ENCODE data around the gene FKBP5.

The FKBP5 gene

DNA sequence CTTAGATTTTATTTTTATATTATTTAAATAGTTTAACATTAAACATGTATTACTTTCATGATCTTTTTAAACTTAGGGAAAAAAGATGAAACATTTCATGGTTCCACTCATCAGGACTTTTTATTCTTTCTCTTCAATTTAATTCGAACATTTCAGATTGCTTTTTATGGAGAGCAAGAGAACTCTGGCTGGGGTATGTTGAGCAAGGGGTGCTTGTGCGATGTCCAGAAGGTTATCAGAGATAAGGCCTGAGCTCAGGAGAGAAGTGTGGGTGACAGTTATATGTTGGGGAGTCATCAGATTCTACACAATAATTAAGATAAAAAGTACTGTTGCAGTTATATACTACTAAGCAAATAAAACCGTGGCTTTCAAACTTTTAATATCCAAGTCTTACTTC lies 37.5 kb downstream of the FKBP5 start:
- no peak for DNase-seq

DNA sequence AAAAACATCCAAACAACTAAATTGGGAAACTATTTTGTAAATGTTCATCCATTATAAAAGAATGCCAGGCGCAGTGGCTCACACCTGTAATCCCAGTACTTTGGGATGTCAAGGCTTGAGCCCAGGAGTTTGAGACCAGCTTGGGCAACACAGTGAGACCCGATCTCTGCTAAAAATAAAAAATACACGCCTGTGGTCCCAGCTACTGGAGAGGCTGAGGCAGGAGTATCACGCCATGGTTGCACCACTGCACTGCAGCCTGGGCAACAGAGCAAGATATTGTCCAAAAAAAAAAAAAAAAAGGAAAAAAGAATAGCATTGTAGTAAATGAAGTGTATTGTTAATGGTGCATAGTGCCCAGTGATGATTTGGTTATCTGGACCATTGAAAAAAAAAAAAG lies 38.7 kb downstream of the FKBP5 start:
- DNase-seq = no peak

DNA sequence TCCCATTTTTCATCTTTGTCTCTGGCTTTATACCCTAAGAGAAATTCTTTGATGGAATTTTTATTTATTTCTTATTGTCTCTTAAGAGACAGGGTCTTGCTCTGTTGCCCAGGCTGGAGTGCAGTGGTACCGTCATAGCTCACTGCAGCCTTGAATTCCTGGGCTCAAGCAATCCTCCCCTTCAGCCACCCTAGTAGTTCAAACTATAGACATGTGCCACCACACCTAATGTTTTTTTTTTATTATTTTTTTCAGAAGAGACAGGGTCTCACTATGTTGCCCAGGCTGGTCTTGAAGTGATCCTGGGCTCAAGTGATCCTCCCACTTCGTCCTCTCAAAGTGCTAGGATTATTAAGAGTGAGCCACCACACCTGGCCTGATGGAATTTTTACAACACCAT lies 40.5 kb downstream of the FKBP5 start:
- DNase-seq = no peak

DNA sequence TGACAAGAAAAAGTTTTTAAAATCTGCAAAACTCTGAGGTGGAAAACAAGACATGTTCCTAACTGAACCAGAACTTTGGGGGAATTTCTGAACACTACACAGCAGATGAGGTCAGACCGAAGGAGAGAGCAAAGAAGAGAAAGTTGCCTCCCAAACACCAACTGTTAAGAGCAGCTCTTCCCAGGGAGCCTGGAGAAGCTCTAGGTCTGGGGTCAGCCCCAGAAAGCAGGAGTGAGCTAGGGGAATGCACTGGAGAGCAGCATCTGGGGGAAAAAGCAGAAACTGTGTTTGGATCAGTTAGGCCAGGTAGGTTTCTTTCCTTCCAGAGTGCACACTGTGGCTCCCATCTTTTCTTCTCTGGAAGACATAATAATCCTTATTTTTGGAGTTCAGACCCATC lies 41.3 kb downstream of the FKBP5 start:
- DNase-seq = no peak

DNA sequence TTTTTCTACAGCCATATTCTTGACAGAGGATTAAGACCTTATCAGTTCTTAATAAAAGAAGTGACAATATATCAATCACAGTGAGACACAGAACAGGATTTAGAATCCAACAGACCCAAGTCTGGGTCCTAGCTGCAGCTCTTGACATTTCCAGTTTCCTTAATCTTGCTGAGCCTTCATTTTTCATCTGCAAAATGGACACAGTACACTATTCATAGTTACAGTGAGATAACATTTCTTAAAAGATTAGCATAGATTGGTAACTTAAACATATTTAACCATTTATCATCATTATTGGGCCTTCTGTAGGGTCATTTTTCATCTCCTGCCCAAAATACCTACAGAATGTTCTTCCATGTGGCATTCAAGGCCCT lies 45.6 kb downstream of the FKBP5 start:
- DNase-seq = no peak

DNA sequence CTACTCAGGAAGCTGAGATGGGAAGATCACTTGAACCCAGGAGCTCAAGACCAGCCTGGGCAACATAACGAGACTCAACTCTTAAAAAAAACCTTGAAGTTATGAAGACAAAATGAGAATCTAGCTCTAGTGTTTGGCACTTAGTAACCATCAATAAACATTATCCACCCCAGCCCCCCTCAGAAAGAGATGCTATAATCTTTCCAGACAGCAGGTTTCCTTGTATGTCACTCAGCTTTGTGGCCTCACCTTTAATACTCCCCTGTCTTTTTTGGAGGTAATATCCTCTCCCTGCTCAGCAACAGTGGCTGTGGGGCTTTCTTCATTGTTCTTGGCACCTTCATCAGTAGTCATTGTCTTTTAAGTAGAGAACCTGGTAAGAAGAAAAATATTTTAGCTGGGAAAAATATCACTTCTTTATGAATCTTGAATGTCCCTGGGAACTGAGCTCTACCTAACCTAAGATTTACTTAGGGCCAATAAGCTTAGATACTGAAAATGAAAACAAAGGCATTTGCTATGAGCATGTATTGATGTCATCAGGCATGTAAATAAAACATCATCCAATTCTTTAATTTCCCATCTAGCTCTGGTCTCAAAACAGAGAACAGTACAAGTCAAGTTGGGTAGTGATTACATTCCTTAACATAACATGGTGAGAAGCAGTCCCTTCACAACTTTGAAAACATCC lies 46.1 kb downstream of the FKBP5 start:
- no peak for DNase-seq

DNA sequence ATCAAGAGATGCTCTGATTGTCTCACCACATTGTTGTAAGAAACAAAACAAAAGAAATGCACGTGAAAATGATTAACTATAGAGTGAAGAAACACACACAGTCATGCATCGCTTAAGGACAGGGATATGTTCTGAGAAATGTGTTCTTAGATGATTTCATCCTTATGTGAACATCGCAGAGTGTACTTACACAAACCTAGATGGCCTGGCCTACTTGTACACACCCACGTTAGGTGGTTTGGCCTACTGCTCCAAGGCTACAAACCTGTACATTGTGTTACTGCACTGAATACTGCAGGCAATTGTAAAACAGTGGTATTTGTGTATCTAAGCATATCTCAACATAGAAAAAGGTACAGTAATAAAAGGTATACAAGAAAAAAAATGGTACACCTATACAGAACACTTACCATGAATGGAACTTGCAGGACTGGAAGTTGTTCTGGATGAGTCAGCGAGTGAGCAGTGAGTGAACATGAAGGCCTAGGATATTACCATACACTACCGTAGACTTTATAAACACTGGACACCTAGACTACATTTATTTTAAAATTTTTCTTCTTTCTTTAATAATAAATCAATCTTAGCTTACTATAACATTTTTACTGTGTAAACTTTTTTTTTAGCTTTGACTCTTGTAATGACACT lies 48.6 kb downstream of the FKBP5 start:
- DNase-seq = no peak

DNA sequence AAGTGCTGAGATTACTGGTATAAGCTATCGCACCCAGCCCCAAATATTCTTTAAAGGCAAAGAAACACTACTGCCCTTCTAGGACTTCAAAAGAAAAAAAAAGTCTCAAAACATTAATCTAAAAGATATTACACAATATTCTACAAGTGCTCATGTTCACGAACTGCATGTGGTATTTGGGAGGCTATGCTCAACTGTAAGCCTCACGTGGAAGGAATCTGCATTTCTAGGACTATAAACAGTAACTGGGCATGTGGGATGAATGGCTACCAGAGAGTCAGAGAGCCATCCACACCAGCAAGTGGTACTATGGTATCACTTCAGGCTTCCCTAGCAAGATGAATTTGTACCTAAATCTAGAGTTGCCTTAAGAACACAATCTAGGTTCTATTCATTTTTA lies 50.0 kb downstream of the FKBP5 start:
- DNase-seq = no peak

DNA sequence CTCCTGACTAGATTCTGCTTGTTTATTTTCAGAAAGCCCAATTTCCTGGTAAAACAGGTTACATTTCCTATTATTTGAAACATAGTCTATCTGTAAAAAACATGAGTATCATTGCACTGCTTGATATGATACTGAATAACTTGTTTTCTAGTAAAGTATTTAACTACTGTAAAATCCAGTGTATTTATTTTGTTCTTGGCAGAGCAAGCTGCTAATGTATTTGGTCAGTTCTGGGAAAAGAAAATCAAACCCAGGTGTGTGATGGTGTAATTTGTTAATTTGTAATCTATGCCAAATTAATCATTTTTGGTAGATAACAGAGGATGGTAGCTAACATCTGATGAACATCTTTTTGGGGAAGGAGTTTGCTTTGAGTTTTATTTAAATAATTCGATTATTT lies 50.8 kb downstream of the FKBP5 start:
- DNase-seq = no peak

DNA sequence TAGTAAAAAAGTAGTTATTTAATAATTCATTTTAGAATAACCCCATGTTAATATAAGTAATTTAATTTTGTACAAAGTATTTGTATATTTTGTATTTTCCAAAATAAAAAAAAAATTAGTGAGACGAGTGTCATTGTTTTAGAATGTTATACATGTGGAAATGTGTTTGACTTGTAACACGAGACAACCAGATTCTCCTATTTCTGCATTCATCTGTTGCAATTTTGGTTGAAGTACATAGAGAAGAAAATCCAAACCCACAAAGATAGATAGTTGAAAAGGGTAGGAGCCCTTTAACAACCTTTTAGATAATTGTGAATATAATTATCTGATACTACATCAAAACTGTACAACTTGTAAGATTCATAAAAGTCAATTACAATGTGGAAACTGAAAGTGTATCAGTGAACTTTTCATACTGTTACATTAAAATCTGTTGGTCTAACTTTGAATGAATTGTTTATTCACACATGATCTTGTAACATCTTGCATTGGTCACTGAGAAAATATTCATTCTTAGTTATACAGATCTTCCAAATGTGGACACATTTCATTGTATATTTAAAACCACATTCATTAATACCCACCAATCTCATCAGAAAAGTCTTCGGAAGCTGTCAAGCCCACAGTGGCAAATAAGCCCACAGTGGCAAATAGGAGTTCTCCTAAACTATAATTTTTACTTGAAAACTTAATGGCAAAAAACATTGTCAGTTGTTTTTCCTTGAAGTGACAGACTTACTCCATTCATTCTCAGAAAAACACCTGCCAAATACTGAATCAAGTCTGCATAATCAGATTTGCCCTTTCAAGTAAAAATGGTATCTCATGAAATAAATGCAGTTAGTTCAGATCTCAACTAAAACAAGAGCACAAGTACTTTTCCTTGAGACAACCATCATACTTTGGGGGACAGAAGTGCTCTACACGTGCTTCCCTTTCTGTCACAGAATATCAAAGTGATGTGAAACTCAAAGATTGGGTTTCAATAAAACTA lies 52.8 kb downstream of the FKBP5 start:
- DNase-seq = no peak

DNA sequence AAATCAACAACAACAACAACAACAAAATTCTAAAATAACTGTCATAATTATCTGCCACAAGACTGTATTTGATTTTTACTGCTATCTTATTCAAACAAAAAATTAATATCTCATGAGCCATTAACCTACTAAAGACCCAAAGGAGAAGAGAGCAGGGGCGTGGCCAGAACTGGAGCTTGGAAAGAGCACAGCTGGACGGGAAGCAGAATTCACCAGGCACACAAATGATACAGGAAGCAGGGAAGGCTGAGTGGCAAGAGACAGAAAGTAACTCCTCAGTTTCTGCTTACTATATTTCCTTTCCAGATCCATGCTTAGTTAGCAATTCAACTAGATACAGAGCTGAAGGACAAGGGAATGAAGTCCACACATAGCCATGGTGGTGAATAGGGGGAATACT lies 54.4 kb downstream of the FKBP5 start:
- no peak for DNase-seq

DNA sequence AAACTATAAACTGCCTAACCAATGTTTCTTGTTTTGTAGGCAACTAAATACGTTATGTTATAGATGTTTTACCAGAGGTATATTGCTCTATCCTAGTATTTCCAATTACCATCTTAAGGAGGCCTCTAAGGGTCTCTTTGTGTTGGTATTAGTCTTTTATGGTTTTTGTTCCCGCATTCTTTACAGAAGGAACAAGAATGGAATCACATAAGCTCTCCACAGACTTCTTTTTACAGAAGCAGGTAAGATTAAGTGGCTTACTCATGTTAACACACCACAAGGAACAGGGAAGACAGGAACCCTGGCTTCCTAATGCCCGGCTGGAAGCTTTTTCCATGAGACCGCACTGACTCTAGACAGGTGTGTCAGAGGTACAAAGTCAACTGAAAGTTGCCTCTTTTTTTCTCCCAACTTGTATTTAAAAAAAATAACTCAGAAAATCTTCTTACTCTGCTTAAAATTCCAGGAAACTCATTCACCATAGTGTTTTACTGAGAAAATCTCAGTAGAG lies 55.1 kb downstream of the FKBP5 start:
- DNase-seq = no peak

DNA sequence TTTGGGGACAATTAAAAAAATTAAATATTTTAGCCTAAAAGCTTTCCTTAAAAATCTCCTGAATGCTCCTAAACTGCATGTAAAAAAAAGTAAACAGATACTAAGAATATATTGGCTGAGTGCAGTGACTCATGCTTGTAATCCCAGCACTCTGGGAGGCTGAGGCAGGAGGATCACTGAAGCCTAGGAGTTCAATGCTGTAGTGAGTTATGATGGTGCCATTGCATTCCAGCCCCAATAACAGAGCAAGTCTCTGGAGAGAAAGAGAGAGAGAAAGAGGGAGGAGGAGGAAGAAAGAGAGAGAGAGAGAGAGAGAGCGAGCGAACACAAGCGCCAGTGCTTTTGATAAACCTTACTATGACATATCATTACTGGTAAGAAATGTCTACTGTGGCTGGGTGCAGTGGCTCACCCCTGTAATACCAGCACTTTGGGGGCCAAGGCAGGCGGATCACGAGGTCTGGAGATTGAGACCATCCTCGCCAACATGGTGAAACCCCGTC lies 58.8 kb downstream of the FKBP5 start:
- no peak for DNase-seq

DNA sequence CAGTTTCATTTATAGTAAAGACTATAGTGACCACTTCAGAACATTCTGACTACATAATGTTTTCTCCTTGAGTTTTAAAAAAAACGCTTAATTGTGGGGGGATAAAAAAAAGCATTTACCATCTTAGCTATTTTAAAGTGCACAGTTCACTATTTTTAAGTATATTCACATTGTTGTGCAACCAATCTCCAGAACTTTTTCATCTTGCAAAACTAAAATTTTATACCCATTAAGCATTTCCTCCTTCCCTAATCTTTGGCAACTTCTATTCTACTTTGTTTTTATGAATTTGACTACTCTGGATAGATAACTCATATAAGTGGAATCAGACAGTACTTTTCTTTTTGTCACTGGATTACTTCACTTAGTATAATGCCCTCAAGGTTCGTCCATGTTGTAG lies 62.3 kb downstream of the FKBP5 start:
- no peak for DNase-seq

DNA sequence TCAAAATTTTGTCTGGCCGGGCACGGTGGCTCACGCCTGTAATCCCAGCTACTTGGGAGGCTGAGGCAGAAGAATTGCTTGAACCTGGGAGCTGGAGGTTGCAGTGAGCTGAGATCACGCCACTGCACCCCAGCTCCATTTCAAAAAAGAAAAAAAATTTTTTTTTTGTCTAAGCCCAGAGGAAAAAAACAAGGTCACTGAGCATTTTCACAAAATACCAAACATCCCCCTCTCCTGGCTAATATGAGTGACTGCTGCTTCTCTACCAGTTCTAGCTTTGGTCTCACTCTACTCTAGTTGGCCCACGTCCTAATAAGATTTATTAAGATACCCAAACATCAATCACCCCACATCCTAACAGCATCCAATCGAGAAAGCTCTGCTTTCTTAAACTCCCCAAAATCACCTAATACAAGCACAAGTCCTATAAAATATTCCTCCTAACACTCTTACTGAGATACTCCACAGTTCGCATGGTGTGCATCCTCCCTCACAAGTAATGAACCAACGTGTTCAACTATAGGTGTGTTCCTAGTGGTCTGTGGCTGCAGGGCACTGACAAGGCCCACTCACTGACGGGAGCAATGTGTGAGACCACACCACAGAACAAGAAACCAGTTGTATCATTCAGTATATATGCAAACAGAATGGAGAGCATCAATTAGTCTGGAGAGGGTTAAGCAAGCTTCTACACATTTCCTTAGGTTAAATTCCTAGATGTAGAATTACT lies 64.2 kb downstream of the FKBP5 start:
- no peak for DNase-seq

DNA sequence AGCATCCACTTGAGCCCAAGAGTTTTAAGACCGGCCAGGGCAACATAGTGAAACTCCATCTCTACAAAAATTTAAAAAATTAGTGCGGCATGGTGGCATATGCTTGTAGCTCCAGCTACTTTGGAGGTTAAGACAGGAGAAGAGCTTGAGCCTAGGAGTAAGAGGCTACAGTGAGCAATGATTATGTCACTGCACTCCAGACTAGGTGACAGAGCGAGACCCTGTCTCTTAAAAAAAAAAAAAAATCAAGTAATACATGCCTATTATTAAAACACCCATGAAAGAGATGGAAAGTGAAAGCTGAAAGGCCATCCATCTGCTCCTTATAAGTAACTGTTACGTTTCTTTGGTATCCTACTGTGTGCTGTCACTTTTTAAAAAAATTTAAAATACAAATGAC lies 66.4 kb downstream of the FKBP5 start:
- no peak for DNase-seq

DNA sequence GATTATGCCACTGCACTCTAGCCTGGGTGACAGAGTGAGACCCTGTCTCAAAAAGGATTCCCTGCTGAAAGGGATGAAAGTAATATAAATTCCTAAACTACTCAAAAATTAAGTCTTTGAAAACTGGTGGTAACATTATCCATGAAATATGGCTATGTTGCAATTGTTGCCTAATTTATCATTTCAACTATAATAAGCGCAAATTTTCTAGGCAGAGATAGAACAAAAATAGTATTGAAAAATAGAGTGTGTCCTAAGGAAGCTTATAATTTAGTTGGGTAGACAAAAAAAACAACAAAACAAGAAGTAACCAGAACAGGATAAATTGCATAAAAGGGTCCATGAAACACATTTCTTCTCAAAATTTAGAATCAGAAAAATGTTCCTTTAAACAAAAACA lies 68.0 kb downstream of the FKBP5 start:
- DNase-seq = no peak

DNA sequence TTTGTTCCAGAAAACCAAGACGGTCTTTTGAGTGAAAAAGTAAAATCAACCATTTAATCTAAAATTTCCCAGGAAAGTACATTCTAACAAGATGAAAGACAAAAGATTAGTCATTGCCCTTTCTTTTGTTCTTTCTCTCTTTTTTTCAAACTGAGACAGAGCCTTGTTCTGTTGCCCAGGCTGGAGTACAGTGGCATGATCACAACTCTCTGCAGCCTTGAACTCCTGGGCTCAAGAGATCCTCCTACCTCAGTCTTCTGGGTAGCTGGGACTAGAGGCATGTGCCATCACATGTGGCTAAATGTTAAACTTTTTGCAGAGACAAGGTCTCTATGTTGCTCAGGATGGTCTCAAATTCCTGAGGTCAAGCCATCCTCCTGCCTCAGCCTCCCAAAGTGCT lies 75.0 kb downstream of the FKBP5 start:
- DNase-seq = no peak

DNA sequence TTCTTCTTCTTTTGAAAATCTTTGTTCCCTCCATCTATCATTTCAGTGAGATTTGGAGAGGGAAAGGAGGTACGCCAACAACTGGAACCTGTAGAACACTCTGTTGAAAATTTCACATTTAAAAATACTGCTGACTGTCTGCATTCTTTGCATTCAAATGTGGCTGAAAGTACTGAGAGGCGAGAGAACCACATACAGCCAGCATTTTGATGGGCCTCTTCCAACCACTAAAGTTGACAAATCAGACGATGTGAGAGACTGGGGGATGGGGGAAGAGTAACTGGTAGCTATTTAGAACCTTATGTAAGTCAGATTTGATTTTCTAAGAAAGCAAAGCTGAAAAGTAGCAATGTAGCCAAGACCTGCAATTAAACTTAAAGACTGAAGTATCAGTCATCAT lies 77.5 kb downstream of the FKBP5 start:
- DNase-seq = no peak

DNA sequence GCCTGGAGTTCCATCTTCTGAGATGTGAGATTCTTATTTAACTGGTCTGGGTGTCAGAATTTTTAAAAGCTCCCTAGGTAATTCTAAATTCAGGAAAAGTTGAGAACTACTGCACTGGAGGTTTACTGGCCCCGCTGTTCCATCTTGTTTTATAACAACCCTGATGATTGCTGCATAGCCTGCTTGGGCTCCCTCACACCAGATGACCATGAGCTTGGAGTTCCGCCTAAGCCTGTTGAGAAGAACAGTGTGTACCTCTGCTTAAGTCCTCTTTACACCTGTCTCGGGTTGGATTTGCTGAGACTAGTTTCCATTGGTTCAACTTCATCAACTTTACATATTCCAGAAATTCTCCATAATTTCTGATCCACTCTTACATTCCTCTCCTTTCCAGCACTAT lies 77.9 kb downstream of the FKBP5 start:
- DNase-seq = no peak

DNA sequence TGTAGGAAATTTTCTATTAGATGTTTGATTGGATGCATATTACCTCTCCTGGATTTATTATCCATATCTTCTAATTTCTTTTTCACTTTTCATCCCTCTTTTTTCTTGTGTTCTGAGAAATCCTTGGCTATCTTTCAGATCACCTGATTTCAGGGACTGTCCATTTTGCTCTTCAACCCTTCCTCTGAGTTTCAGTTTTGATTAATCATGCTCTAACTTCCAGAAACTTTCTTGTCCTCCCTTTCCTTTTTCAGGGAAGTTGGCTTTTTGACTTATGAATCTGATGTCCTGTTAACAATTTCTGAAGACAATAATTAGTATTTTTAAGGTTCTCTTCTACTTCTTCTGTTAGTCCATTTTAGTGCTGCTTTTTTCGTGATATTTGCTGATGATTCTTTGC lies 79.1 kb downstream of the FKBP5 start:
- no peak for DNase-seq

DNA sequence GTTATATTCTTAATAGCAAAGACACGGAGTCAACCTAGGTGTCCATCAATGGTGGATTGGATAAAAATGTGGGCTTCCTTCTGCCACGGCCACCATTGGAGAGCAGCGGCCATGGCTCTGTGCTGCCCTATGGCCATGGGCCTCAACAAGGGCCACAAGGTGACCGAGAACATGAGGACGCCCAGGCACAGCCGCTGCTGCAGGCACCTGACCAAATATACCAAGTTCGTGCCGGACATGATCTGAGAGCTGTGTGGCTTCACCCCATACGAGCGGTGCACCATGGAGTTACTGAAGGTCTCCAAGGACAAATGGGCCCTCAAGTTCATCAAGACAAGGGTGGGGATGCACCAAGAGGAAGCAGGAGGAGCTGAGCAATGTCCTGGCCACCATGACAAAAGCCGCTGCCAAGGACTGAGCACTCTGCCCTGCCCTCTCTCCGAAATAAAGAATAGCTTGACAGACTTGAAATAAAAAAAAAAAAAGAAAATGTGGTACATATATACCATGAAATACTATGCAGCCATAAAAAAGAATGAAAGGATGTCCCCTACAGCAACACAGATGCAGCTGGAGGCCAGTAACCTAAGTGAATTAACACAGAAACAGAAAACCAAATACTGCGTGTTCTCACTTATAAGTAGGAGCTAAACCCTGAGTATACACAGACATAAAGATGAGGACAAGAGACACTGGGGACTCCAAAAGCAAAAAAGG lies 81.0 kb downstream of the FKBP5 start:
- DNase-seq = no peak
